ENCODE results near the gene LRPPRC. TPM values are rescaled to one million over a fixed set of nuclear protein-coding genes. Genes with fewer than 3 reads are reported as not detected.

Gene LRPPRC
- total RNA-seq, 1 donor from 2014 or later, result 179 TPM

Other genes with a start within 250 kb of the LRPPRC start
- 9.8 and 10.8 TPM in 2 replicates for gene DYNC2LI1, start 221.9 kb downstream of the LRPPRC start, total RNA-seq
- gene ABCG5, start 157.2 kb downstream of the LRPPRC start, total RNA-seq, result not detected in 2 replicates
- gene ABCG8, start 157.0 kb downstream of the LRPPRC start, total RNA-seq, result not detected in 2 replicates
- gene PPM1B, start 172.9 kb upstream of the LRPPRC start, total RNA-seq, result 38.9 and 42.0 TPM in 2 replicates

Data from activated CD4-positive, alpha-beta T cell treated with anti-CD3 and anti-CD28 coated beads, Interleukin-2, amount 10 ng/mL, durations not matched to agents 24 days and 14 days (primary cell).